H1 (cell line): ENCODE data around the gene TMEM106A. TPM values are rescaled to one million over a fixed set of nuclear protein-coding genes. Genes with fewer than 3 reads are reported as not detected.

Experiments used
- CTCF ChIA-PET: fragments of 300-600 bp; sonication (Branson Sonifier 250); formaldehyde crosslinking; loops from one replicate; lab custom pipeline; 2021; ENCODE audit not compliant: partially characterized antibody; lab: Charles Lee
- POLR2A ChIA-PET: fragments of 300-600 bp; sonication (Branson Sonifier 250); formaldehyde crosslinking; loops from one replicate; lab custom pipeline; 2021; ENCODE audit warnings: inconsistent platforms; ENCODE audit not compliant: partially characterized antibody; lab: Charles Lee
- DNase-seq, 2 experiments: peaks; one replicate each; pipeline versions ENCODE4 v3.0.0 to v3.0.0-alpha.2; 2010 to 2022; ENCODE audit warnings: low spot score in 2 of 2, low read depth in 1 of 2, mixed read lengths in 1 of 2
- FAIRE-seq: peaks from 2 replicates; lab custom pipeline; 2011; peaks lifted over from hg19 to GRCh38; lab: Jason Lieb, UNC
- H2AFZ ChIP-seq: 2 replicates; pipeline ENCODE4 v1.8.1; 2012; ENCODE audit warnings: low read length, inconsistent platforms
- H2AK5ac ChIP-seq: 2 replicates; pipeline ENCODE4 v1.6.1; 2013; ENCODE audit warnings: low read depth, low read length
- H2BK120ac ChIP-seq: replicated peaks from 2 replicates; pipeline ENCODE3; 2013; ENCODE audit warnings: low read depth, low read length, inconsistent platforms
- H2BK12ac ChIP-seq: 2 replicates; pipeline ENCODE4 v1.6.1; 2013; ENCODE audit warnings: low read depth, low read length
- H2BK15ac ChIP-seq: 2 replicates; pipeline ENCODE4 v1.6.1; 2013; ENCODE audit warnings: low read length
- H2BK20ac ChIP-seq: 2 replicates; pipeline ENCODE4 v1.6.1; 2013; ENCODE audit warnings: low read length
- H2BK5ac ChIP-seq: 2 replicates; pipeline ENCODE4 v1.6.1; 2013; ENCODE audit warnings: low read depth, low read length
- H3K14ac ChIP-seq: 2 replicates; pipeline ENCODE4 v1.6.1; 2013; ENCODE audit warnings: inconsistent platforms; ENCODE audit not compliant: insufficient read length
- H3K18ac ChIP-seq: 2 replicates; pipeline ENCODE4 v1.6.1; 2013; ENCODE audit warnings: low read length; ENCODE audit errors: extremely low read depth
- H3K23ac ChIP-seq: 2 replicates; pipeline ENCODE4 v1.6.1; 2013; ENCODE audit warnings: inconsistent platforms; ENCODE audit not compliant: insufficient read length
- H3K23me2 ChIP-seq: 2 replicates; pipeline ENCODE4 v1.6.1; 2013; ENCODE audit warnings: low read depth, low read length
- H3K27ac ChIP-seq: 2 replicates; pipeline ENCODE4 v1.6.1; 2011; ENCODE audit warnings: low read depth, low read length, inconsistent platforms
- H3K27me3 ChIP-seq, 4 experiments: replicated peaks in 1 of 4; 1 replicate in 1 of 4; 2 replicates in 3 of 4; pipeline versions ENCODE4 v1.6.1 to v1.8.1; 2011 to 2013; ENCODE audit warnings: low read length in 3 of 4, mild to moderate bottlenecking in 3 of 4, inconsistent platforms in 2 of 4, mixed read lengths in 2 of 4, moderate library complexity in 1 of 4; ENCODE audit not compliant: control insufficient read depth in 3 of 4, insufficient read depth in 3 of 4; ENCODE audit errors: extremely low read depth in 1 of 4
- H3K36me3 ChIP-seq, 4 experiments: 2 replicates each; pipeline versions ENCODE4 v1.6.1 to v1.8.1; 2011 to 2013; ENCODE audit warnings: mild to moderate bottlenecking in 4 of 4, low read length in 3 of 4, moderate library complexity in 2 of 4, control low read depth in 1 of 4, inconsistent platforms in 1 of 4; ENCODE audit not compliant: insufficient read depth in 4 of 4, control insufficient read depth in 2 of 4
- H3K4ac ChIP-seq: replicated peaks from 2 replicates; pipeline ENCODE3; 2013; ENCODE audit warnings: low read length, low read depth, mixed read lengths, inconsistent platforms; ENCODE audit not compliant: insufficient read length
- H3K4me1 ChIP-seq, 4 experiments: replicated peaks in 1 of 4; 1 replicate in 1 of 4; 2 replicates in 3 of 4; pipeline versions ENCODE4 v1.6.1 to v1.8.1; 2011 to 2013; ENCODE audit warnings: low read length in 3 of 4, inconsistent platforms in 2 of 4, mixed read lengths in 1 of 4; ENCODE audit not compliant: insufficient read depth in 4 of 4, control insufficient read depth in 3 of 4
- H3K4me2 ChIP-seq, 2 experiments: 2 replicates each; pipeline versions ENCODE4 v1.6.1 to v1.8.1; 2011 to 2013; ENCODE audit warnings: low read depth in 2 of 2, low read length in 2 of 2, control low read depth in 1 of 2, inconsistent platforms in 1 of 2, mild to moderate bottlenecking in 1 of 2; ENCODE audit not compliant: insufficient read depth in 1 of 2
- H3K4me3 ChIP-seq, 4 experiments: fragments of 200-600, 300-600 bp in 1 of 4; sonication (generic), shearing (Covaris generic), sonication (Bioruptor Twin) in 1 of 4; 2 replicates each; pipeline versions ENCODE4 v1.5.1 to v1.8.1; 2011 to 2016; ENCODE audit warnings: low read length in 4 of 4, low read depth in 3 of 4, control low read depth in 2 of 4, inconsistent platforms in 2 of 4, mild to moderate bottlenecking in 2 of 4, mixed read lengths in 1 of 4, moderate library complexity in 1 of 4; ENCODE audit not compliant: insufficient read depth in 2 of 4; ENCODE audit errors: extremely low read depth in 1 of 4
- H3K56ac ChIP-seq: replicated peaks from 2 replicates; pipeline ENCODE3; 2013; ENCODE audit warnings: low read depth, mild to moderate bottlenecking, mixed read lengths, low read length, inconsistent platforms; ENCODE audit not compliant: insufficient read length
- H3K79me1 ChIP-seq: 2 replicates; pipeline ENCODE4 v1.6.1; 2013; ENCODE audit warnings: low read depth, low read length, control low read depth
- H3K79me2 ChIP-seq, 2 experiments: 2 replicates each; pipeline versions ENCODE4 v1.6.1 to v1.8.1; 2012 to 2013; ENCODE audit warnings: low read length in 2 of 2, mild to moderate bottlenecking in 2 of 2, inconsistent platforms in 1 of 2; ENCODE audit not compliant: insufficient read depth in 2 of 2, control insufficient read depth in 1 of 2
- H3K9ac ChIP-seq, 4 experiments: replicated peaks in 1 of 4; 1 replicate in 1 of 4; 2 replicates in 3 of 4; pipeline versions ENCODE4 v1.6.1 to v1.8.1; 2011 to 2013; ENCODE audit warnings: low read depth in 3 of 4, low read length in 3 of 4, control low read depth in 2 of 4, mild to moderate bottlenecking in 2 of 4, moderate library complexity in 2 of 4, inconsistent platforms in 1 of 4; ENCODE audit errors: extremely low read depth in 1 of 4
- H3K9me3 ChIP-seq, 2 experiments: 2 replicates each; pipeline versions ENCODE4 v1.6.1 to v1.8.1; 2012 to 2013; ENCODE audit warnings: mild to moderate bottlenecking in 2 of 2, moderate library complexity in 2 of 2, control low read depth in 1 of 2, inconsistent platforms in 1 of 2, low read depth in 1 of 2, low read length in 1 of 2, mixed read lengths in 1 of 2; ENCODE audit not compliant: insufficient read depth in 2 of 2
- H4K20me1 ChIP-seq, 2 experiments: replicated peaks in 1 of 2; 2 replicates each; pipeline versions ENCODE3 to v1.8.1; 2011 to 2013; ENCODE audit warnings: inconsistent platforms in 2 of 2, low read length in 2 of 2, mild to moderate bottlenecking in 1 of 2; ENCODE audit not compliant: insufficient read depth in 2 of 2, control insufficient read depth in 1 of 2
- H4K5ac ChIP-seq: 2 replicates; pipeline ENCODE4 v1.6.1; 2013; ENCODE audit warnings: low read length, low read depth, mixed read lengths, inconsistent platforms; ENCODE audit not compliant: insufficient read length
- H4K8ac ChIP-seq: 2 replicates; pipeline ENCODE4 v1.8.0; 2013; ENCODE audit warnings: mild to moderate bottlenecking, moderate library complexity, low read length, inconsistent platforms; ENCODE audit not compliant: insufficient read depth; ENCODE audit errors: extremely low read depth
- H4K91ac ChIP-seq: replicated peaks from 2 replicates; pipeline ENCODE3; 2013; ENCODE audit warnings: low read length, mixed read lengths, inconsistent platforms; ENCODE audit not compliant: insufficient read length
- SUZ12 ChIP-seq: fragments of 200-600 bp; sonication (generic); IDR thresholded peaks from 2 replicates; pipeline ENCODE4 v1.6.1; 2012; ENCODE audit warnings: mild to moderate bottlenecking, inconsistent platforms, low read length, moderate library complexity, mixed read lengths
- WGBS, 2 experiments: shearing (Covaris generic) in 1 of 2; methylation state at CpG; one replicate each; pipeline versions ENCODE4 v1.1.6 to v1.1.7; 2013 to 2015; ENCODE audit warnings: low lambda C conversion rate in 2 of 2, mixed read lengths in 2 of 2, inconsistent platforms in 1 of 2, low coverage in 1 of 2, missing lambda C conversion rate in 1 of 2; ENCODE audit not compliant: insufficient replicate concordance in 2 of 2, insufficient coverage in 1 of 2, insufficient read length in 1 of 2; ENCODE audit errors: extremely low coverage in 1 of 2, missing lambda C conversion rate in 1 of 2; 5-methylcytosine and 5-hydroxymethylcytosine counted together
- polyA plus RNA-seq, 7 experiments: library from polyadenylated mRNA; depleted of rRNA in 3 of 7; stranded (reverse) in 5 of 7; unstranded in 2 of 7; fragments of >200 nt in 5 of 7; fragments of 200-250 nt in 2 of 7; gene quantifications; 1 replicate in 5 of 7; 2 replicates in 1 of 7; 4 replicates in 1 of 7; pipeline versions ENCODE4 v1.2.1 to v1.2.3, GENCODE V29; 2011 to 2013; ENCODE audit warnings: missing spikeins in 2 of 7, mixed read lengths in 2 of 7
- total RNA-seq: library from RNA; stranded (reverse); fragmentation: NEBNext Ultra II Directional; extraction: Animal tissue kit (Norgen Biotek cat#: 25700); gene quantifications from 2 replicates; pipeline ENCODE4 v1.2.1, GENCODE V29; 2021

TMEM106A gene
- total and polyA plus RNA-seq, 2 of the 8 experiments (the other 6 are each of a cell fraction or from before 2014, with no cell fraction given), result 3.2 to 5.4 TPM

GRCh38 chr17:43212641-43213490 is 1.2 kb downstream of the TMEM106A start:
- FAIRE-seq, result no peak
- no peak for TF ChIP-seq SUZ12

More at GRCh38 chr17:43212641-43213490, 1.2 kb downstream of the TMEM106A start:
- Histone ChIP-seq H4K91ac (no peak overlapping the region), H2BK20ac (no peak overlapping the region), H4K5ac (no peak overlapping the region), H3K27me3 (peaks cover 0 to 2% (median 0%) of the 10 kb centered on the region in 4 experiments; a peak in 1 of 7 replicates), H3K23ac (no peak overlapping the region), H3K79me1 (no peaks in the 10 kb centered on the region), H4K8ac (no peak overlapping the region), H3K23me2 (peaks cover 8% of the 10 kb centered on the region; the same call in 1 of the 2 replicates), H2BK120ac (no peak overlapping the region), H2AK5ac (no peak overlapping the region), H3K79me2 (no peaks in the 10 kb centered on the region), H2BK15ac (no peak overlapping the region), H3K4me3 (peak overlapping the region in 3 of 4 experiments; percentile 59 to 82 (median 75); a peak in 5 of 8 replicates), H3K9ac (no peak overlapping the region; a peak in 1 of 7 replicates), H3K27ac (no peak overlapping the region), H3K4me1 (peaks cover 0 to 5% (median 3%) of the 10 kb centered on the region in 4 experiments; a peak in 4 of 7 replicates), H2AFZ (0 out of 2 replicates have a peak overlapping the region, but pooled peaks have one; percentile 63), H3K56ac (no peak overlapping the region), H2BK12ac (no peak overlapping the region), H2BK5ac (no peak overlapping the region), H3K4me2 (peak overlapping the region; percentile 69 to 91), H3K4ac (no peak overlapping the region), H3K14ac (no peak overlapping the region), H3K36me3 (peaks cover 0 to 2% (median 0%) of the 10 kb centered on the region in 4 experiments; a peak in 2 of 8 replicates), H3K18ac (no peak overlapping the region), H4K20me1 (no peaks in the 10 kb centered on the region), H3K9me3 (no peaks in the 10 kb centered on the region; a peak in 1 of 4 replicates)
- no peak for DNase-seq
- POLR2A ChIA-PET, result interaction anchor here (0.5 to 10.3 kb wide), 14 partner anchors 7 to 267 kb away, joined by 3 to 123 read pairs (median 4); partner anchors contain the start of gene RPL27
- CTCF ChIA-PET, result interaction anchor here (0.8 to 3.5 kb wide), 6 partner anchors 9 to 103 kb away, joined by 3 to 14 read pairs (median 4); no protein-coding TSS in a partner anchor
- 83% methylated on average over 7 of the region's 7 CpGs; no CpG with 5 or more reads in 1 of the 2 experiments for WGBS, 2 experiments
